ENCODE results near the gene MAN1C1. TPM values are rescaled to one million over a fixed set of nuclear protein-coding genes. Genes with fewer than 3 reads are reported as not detected.

MAN1C1 gene
- total RNA-seq, 2 donors from 2014 or later = 2.7 to 4.3 TPM

DNA sequence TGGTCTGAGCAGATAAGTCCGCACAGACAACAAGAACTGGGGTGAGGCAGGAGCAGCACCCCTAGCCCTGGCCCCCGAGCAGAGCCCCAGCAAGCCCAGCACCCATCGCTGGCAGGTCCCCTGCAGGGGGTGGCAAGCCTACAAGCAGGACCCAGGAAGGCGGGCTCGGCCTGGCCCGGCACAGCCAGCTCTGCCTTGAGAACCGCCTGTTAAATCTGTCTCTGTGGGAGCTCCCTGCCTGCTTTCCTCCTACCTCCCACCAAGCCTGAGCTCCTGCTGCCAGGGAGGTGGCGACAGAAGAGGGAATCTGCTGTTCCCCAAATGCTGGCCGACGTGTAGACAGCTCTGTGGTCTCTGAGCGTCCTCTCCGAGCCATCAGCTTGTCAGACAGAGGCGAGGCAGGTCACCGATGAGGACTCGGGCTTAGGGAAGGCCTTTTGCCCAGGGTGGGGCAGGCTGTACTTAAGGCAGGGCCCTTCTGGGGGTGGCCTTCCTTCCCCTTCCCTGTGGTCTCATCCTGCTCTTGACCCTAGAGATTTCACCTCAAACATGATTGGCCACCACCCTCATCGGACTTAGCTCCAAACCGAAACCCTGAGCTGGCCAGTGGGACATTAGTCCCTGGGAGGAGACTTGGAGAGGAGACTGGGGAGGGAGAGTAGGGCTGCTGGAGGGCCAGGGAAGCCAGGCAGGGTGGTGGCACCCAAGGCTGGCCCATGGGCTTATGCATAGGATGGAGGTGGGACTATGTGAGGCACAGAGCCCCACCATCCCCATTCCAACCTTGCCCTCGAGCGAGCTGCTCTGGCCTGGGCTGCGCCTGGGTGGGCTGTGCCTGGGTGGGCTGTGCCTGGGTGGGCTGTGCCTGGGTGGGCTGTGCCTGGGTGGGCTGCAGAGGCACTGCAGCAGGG lies 191.1 kb downstream of the MAN1C1 start:
- Histone ChIP-seq H3K36me3 (no peaks in the 10 kb centered on the region), H3K9ac (ENCODE audit: low read depth in 2 of 2, low read length in 2 of 2) (no peak overlapping the region), H3K27me3 (no peaks in the 10 kb centered on the region), H3K27ac (no peak overlapping the region), H3K4me1 (no peaks in the 10 kb centered on the region), H3K4me3 (no peak overlapping the region), H3K9me3 (no peaks in the 10 kb centered on the region)
- no peak for DNase-seq
- intact Hi-C loops (cut with DNase I) = loop anchor here (10.0 kb wide), 1 partner anchor 283 kb away; no protein-coding TSS in a partner anchor
- TF ChIP-seq, protein P1, sequence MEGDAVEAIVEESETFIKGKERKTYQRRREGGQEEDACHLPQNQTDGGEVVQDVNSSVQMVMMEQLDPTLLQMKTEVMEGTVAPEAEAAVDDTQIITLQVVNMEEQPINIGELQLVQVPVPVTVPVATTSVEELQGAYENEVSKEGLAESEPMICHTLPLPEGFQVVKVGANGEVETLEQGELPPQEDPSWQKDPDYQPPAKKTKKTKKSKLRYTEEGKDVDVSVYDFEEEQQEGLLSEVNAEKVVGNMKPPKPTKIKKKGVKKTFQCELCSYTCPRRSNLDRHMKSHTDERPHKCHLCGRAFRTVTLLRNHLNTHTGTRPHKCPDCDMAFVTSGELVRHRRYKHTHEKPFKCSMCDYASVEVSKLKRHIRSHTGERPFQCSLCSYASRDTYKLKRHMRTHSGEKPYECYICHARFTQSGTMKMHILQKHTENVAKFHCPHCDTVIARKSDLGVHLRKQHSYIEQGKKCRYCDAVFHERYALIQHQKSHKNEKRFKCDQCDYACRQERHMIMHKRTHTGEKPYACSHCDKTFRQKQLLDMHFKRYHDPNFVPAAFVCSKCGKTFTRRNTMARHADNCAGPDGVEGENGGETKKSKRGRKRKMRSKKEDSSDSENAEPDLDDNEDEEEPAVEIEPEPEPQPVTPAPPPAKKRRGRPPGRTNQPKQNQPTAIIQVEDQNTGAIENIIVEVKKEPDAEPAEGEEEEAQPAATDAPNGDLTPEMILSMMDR (IDR thresholded peaks at IDR 0.05) = no peak

DNA sequence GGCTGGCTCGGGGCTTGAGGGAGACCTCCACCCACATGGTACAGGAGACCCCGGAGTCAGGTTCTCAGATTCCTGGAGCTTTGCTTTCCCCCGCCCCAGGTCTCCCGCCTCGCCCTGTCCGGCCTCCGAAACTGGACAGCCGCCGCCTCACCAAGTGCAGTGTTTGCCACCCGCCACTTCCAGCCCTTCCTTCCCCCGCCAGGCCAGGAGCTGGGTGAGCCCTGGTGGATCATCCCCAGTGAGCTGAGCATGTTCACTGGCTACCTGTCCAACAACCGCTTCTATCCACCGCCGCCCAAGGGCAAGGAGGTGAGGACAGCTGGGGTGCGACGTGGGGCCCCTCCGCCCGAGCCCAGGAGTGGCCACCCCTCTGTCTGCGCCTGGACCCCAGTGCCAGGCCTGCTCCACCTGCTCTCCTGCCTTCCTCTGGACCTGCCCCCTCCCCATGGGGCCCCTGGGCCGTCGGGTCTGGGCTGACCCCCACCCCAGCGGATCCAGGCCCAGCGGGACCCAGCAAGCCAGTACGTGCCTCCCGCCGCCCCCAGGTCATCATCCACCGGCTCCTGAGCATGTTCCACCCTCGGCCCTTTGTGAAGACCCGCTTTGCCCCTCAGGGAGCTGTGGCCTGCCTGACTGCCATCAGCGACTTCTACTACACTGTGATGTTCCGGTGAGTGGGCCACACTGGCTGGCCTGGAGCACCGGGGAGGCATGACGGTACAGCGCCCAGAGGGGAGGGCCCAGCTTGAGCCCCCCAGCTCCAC lies 192.1 kb downstream of the MAN1C1 start:
- no peak overlapping the region for H3K27ac ChIP-seq
- intact Hi-C loops (cut with DNase I) = loop anchor here (10.0 kb wide), 1 partner anchor 284 kb away; no protein-coding TSS in a partner anchor
- DNase-seq = no peak
- H3K4me1 ChIP-seq = no peaks in the 10 kb centered on the region
- no peaks in the 10 kb centered on the region for H3K36me3 ChIP-seq
- H3K9ac ChIP-seq (ENCODE audit: low read depth in 2 of 2, low read length in 2 of 2) = no peak overlapping the region
- H3K27me3 ChIP-seq = no peaks in the 10 kb centered on the region
- no peaks in the 10 kb centered on the region for H3K9me3 ChIP-seq
- H3K4me3 ChIP-seq = no peak overlapping the region
- TF ChIP-seq, protein P1 (IDR thresholded peaks at IDR 0.05) = no peak

DNA sequence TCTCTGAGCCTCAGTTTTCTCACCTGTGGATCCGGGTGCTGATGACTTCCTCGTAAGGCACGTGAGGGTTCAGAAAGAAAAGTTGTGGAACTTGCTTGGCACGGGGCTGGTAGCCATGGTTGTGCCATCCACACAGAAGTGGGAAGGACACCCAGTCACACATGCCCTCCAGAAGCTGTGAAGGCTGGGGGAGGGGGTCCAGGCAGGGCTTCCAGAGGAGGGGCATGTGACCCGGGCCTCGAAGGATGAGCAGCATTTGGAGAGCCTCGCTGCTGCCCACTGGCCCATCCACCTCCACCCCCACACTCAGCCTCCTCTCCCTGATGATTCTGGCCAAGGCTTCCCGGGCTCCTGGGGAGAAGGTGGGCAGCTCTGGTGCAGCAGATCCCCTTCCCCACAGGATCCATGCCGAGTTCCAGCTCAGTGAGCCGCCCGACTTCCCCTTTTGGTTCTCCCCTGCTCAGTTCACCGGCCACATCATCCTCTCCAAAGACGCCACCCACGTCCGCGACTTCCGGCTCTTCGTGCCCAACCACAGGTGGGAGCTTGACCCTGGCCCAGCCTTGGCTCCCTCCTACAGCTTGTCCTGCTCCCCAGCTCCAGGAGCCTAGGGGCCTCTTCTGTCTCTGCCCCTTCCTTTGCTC lies 192.8 kb downstream of the MAN1C1 start:
- Histone ChIP-seq H3K27me3 (no peaks in the 10 kb centered on the region), H3K36me3 (no peaks in the 10 kb centered on the region), H3K27ac (no peak overlapping the region), H3K4me1 (no peaks in the 10 kb centered on the region), H3K9me3 (no peaks in the 10 kb centered on the region), H3K9ac (ENCODE audit: low read depth in 2 of 2, low read length in 2 of 2) (no peak overlapping the region), H3K4me3 (no peak overlapping the region)
- TF ChIP-seq, protein P1 (IDR thresholded peaks at IDR 0.05) = no peak
- intact Hi-C loops (cut with DNase I) = loop anchor here (10.0 kb wide), 1 partner anchor 285 kb away; no protein-coding TSS in a partner anchor
- no peak for DNase-seq

DNA sequence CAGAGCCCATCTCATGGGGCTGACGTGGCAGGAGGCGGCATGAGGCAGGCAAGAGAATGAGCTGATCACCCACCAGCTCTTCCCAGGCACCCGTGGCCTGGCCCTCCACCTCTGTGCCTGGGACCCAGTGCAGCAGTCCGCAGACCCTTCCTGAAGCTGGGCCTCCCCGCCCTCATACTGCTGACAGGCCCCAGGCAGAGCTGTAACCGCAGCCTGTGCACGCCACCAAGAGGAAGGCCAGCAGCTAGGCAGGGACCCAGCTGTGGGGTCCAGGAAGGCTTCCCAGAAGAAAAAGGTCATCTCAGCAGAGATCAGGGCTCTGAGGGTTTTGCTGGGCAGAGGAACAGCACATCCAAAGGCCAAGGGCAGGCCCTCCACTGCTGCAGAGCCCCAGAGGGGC lies 193.3 kb downstream of the MAN1C1 start:
- intact Hi-C loops (cut with DNase I) = loop anchor here (5.0 to 10.0 kb wide), 2 partner anchors 203 to 285 kb away; no protein-coding TSS in a partner anchor
- H3K27me3 ChIP-seq = no peaks in the 10 kb centered on the region
- TF ChIP-seq, protein P1 (IDR thresholded peaks at IDR 0.05) = no peak
- H3K27ac ChIP-seq = no peak overlapping the region
- H3K4me3 ChIP-seq = no peak overlapping the region
- no peak overlapping the region for H3K9ac ChIP-seq (ENCODE audit: low read depth in 2 of 2, low read length in 2 of 2)
- no peaks in the 10 kb centered on the region for H3K4me1 ChIP-seq
- H3K9me3 ChIP-seq = no peaks in the 10 kb centered on the region
- H3K36me3 ChIP-seq = no peaks in the 10 kb centered on the region
- DNase-seq = no peak
